GM12878 (cell line): ENCODE results near the gene GPR89B. TPM values are rescaled to one million over a fixed set of nuclear protein-coding genes. Genes with fewer than 3 reads are reported as not detected.

Source experiments
- ATAC-seq: fragments of 200-7000 bp; cut with Tn5 transposase; 3 replicates; pipeline ENCODE4 v1.9.1; 2020; ENCODE audit warnings: mild to moderate bottlenecking, moderate library complexity
- BruUV-seq: library from RNA; stranded (reverse); fragments of 400-500 nt; replicated peaks from 2 replicates; lab custom pipeline; 2021; lab: Mats Ljungman, UMichigan
- CTCF ChIA-PET: fragments of 300-600 bp; sonication (Branson Sonifier 250); formaldehyde crosslinking; extraction: SDS; loops from one replicate; lab custom pipeline; 2021; ENCODE audit warnings: inconsistent platforms; lab: Yijun Ruan, JAX
- POLR2A ChIA-PET: fragments of 350-600 bp; formaldehyde crosslinking; extraction: SDS; loops from one replicate; lab custom pipeline; 2021; ENCODE audit warnings: inconsistent platforms; lab: Charles Lee
- RAD21 ChIA-PET: fragments of 300-600 bp; sonication (Branson Sonifier 250); formaldehyde crosslinking; loops from one replicate; lab custom pipeline; 2023; ENCODE audit warnings: antibody characterized with exemption; ENCODE audit not compliant: unreplicated experiment; lab: Charles Lee
- SMC1A ChIA-PET: fragments of 300-600 bp; sonication (Branson Sonifier 250); formaldehyde crosslinking; loops from one replicate; lab custom pipeline; 2023; ENCODE audit not compliant: unreplicated experiment, uncharacterized antibody; lab: Charles Lee
- DNase-seq: peaks from one replicate; pipeline ENCODE4 v3.0.0-alpha.2; 2011; ENCODE audit warnings: low read depth, low spot score
- FAIRE-seq: peaks from 3 replicates; lab custom pipeline; 2011; peaks lifted over from hg19 to GRCh38; lab: Jason Lieb, UNC
- H2AFZ ChIP-seq: 2 replicates; pipeline ENCODE4 v1.6.0; 2011; ENCODE audit warnings: low read depth, low read length, control low read depth; ENCODE audit not compliant: control insufficient read depth
- H3K27ac ChIP-seq: 2 replicates; pipeline ENCODE4 v1.5.1; 2011; ENCODE audit warnings: control low read depth; ENCODE audit not compliant: control insufficient read depth, insufficient read depth
- H3K27me3 ChIP-seq, 2 experiments: replicated peaks in 1 of 2; 2 replicates each; pipeline versions ENCODE4 v1.6.0 to v1.6.1; 2011; ENCODE audit warnings: low read length in 1 of 2; ENCODE audit not compliant: control insufficient read depth in 2 of 2, insufficient read depth in 2 of 2
- H3K36me3 ChIP-seq, 2 experiments: 2 replicates each; pipeline ENCODE4 v1.5.1; 2011; ENCODE audit warnings: low read length in 1 of 2; ENCODE audit not compliant: control insufficient read depth in 2 of 2, insufficient read depth in 2 of 2
- H3K4me1 ChIP-seq: 2 replicates; pipeline ENCODE4 v1.6.1; 2011; ENCODE audit warnings: mild to moderate bottlenecking, low read length, moderate library complexity, mixed read lengths; ENCODE audit not compliant: control insufficient read depth, insufficient read depth
- H3K4me2 ChIP-seq: 2 replicates; pipeline ENCODE4 v1.6.0; 2011; ENCODE audit warnings: control low read depth; ENCODE audit not compliant: control insufficient read depth, insufficient read depth
- H3K4me3 ChIP-seq: fragments of 200-600 bp; sonication (generic); 2 replicates; pipeline ENCODE4 v1.5.1; 2016
- H3K79me2 ChIP-seq: 2 replicates; pipeline ENCODE4 v1.6.0; 2011; ENCODE audit warnings: low read length; ENCODE audit not compliant: control insufficient read depth, insufficient read depth
- H3K9ac ChIP-seq: 2 replicates; pipeline ENCODE4 v1.8.0; 2011; ENCODE audit warnings: low read length, control low read depth, mixed read lengths; ENCODE audit not compliant: control insufficient read depth, insufficient read depth
- H3K9me3 ChIP-seq: replicated peaks from 3 replicates; pipeline ENCODE4 v1.5.1; 2011; ENCODE audit warnings: mild to moderate bottlenecking, low read length; ENCODE audit not compliant: control insufficient read depth, insufficient read depth
- H4K20me1 ChIP-seq: 2 replicates; pipeline ENCODE4 v1.6.0; 2011; ENCODE audit not compliant: control insufficient read depth, insufficient read depth
- CBX3 ChIP-seq: fragments of 200-600 bp; sonication (generic); IDR thresholded peaks from 2 replicates; pipeline ENCODE4 v1.6.1; 2016; ENCODE audit warnings: low read depth, borderline replicate concordance
- CEBPB ChIP-seq, 2 experiments: fragments of 150-350 bp in 1 of 2; IDR thresholded peaks; 2 replicates each; pipeline ENCODE4 v1.6.1; 2012 to 2014; ENCODE audit warnings: low read depth in 2 of 2, low read length in 2 of 2, borderline replicate concordance in 1 of 2, inconsistent platforms in 1 of 2
- CHD1 ChIP-seq: IDR thresholded peaks from 2 replicates; pipeline ENCODE4 v1.6.1; 2012; ENCODE audit warnings: low read depth, low read length, improper control_type of control experiment
- CHD2 ChIP-seq: IDR thresholded peaks from 2 replicates; pipeline ENCODE4 v1.6.1; 2011; ENCODE audit warnings: low read depth, low read length, improper control_type of control experiment, borderline replicate concordance
- HDGF ChIP-seq: fragments of 450-650 bp; IDR thresholded peaks from 2 replicates; pipeline ENCODE4 v1.6.1; 2016; ENCODE audit warnings: antibody characterized with exemption
- RAD21 ChIP-seq: IDR thresholded peaks from 2 replicates; pipeline ENCODE4 v1.6.1; 2011; ENCODE audit warnings: mild to moderate bottlenecking, low read depth, low read length, moderate library complexity; ENCODE audit not compliant: insufficient read depth
- SIX5 ChIP-seq: IDR thresholded peaks from 2 replicates; pipeline ENCODE4 v1.6.1; 2011; ENCODE audit warnings: mild to moderate bottlenecking, low read depth, low read length, moderate library complexity; ENCODE audit not compliant: severe bottlenecking
- SMC3 ChIP-seq: IDR thresholded peaks from 2 replicates; pipeline ENCODE4 v1.6.1; 2011; ENCODE audit warnings: low read length, improper control_type of control experiment, borderline replicate concordance
- SP1 ChIP-seq: IDR thresholded peaks from one replicate; pipeline ENCODE4 v1.6.1; 2011; ENCODE audit warnings: low read depth, low read length
- SUZ12 ChIP-seq: fragments of 200-600 bp; sonication (generic); IDR thresholded peaks from one replicate; pipeline ENCODE4 v1.6.1; 2018; ENCODE audit warnings: antibody characterized with exemption, mild to moderate bottlenecking; ENCODE audit not compliant: unreplicated experiment
- TARDBP ChIP-seq: IDR thresholded peaks from 2 replicates; pipeline ENCODE4 v1.6.1; 2016; ENCODE audit warnings: borderline replicate concordance
- WGBS: methylation state at CpG from one replicate; pipeline ENCODE4 v1.1.6; 2016; ENCODE audit warnings: low lambda C conversion rate; ENCODE audit not compliant: insufficient replicate concordance, insufficient coverage; ENCODE audit errors: missing lambda C conversion rate; 5-methylcytosine and 5-hydroxymethylcytosine counted together
- in situ Hi-C: fragments of 300-500 bp; cut with MboI; formaldehyde crosslinking; loops from 9 replicates; pipeline ENCODE4 v1.14.3; 2018; ENCODE audit warnings: mixed read lengths
- intact Hi-C: fragments of 100-400 bp; cut with micrococcal nuclease; formaldehyde crosslinking; loops from one replicate; pipeline ENCODE4 v1.14.2; 2022; ENCODE audit not compliant: unreplicated experiment
- polyA plus RNA-seq, 11 experiments: library from polyadenylated mRNA; depleted of rRNA in 4 of 11; unstranded in 6 of 11; stranded (reverse) in 5 of 11; fragments of >200 nt; fragmentation: Nextera tagmentation in 4 of 11; fragmentation: Illumina TruSeq in 1 of 11; extraction: Ambion mirVana in 4 of 11; extraction: Trizol in 1 of 11; gene quantifications; 1 replicate in 1 of 11; 2 replicates in 10 of 11; pipeline versions ENCODE4 v1.2.1 to v1.2.3, GENCODE V29; 2011 to 2016; ENCODE audit warnings: inconsistent platforms in 2 of 11, missing spikeins in 2 of 11, low read depth in 1 of 11
- total RNA-seq, 4 experiments: library from RNA; depleted of rRNA in 3 of 4; stranded (reverse); fragments of >200 nt in 3 of 4; fragmentation: Illumina TruSeq in 1 of 4; extraction: Trizol in 1 of 4; gene quantifications; 2 replicates each; pipeline versions ENCODE4 v1.2.1 to v1.2.3, GENCODE V29; 2013 to 2021
- TF ChIP-seq, protein P1 (sequence below): fragments of 450-650 bp; IDR thresholded peaks from 2 replicates; pipeline ENCODE4 v1.6.1; 2017; ENCODE audit warnings: borderline replicate concordance
- TF ChIP-seq, protein P2 (sequence below): fragments of 450-650 bp; IDR thresholded peaks from 2 replicates; pipeline ENCODE4 v1.6.1; 2018; ENCODE audit warnings: borderline replicate concordance, mild to moderate bottlenecking; ENCODE audit not compliant: partially characterized antibody
- TF ChIP-seq, protein P3 (sequence below): fragments of 450-650 bp; IDR thresholded peaks from 2 replicates; pipeline ENCODE4 v1.6.1; 2016; ENCODE audit warnings: mild to moderate bottlenecking
- TF ChIP-seq, protein P4 (sequence below): IDR thresholded peaks from 2 replicates; pipeline ENCODE4 v1.6.1; 2012; ENCODE audit warnings: low read depth, low read length, improper control_type of control experiment
- TF ChIP-seq, protein P5 (sequence below): fragments of 450-650 bp; IDR thresholded peaks from 2 replicates; pipeline ENCODE4 v1.6.1; 2016; ENCODE audit warnings: mild to moderate bottlenecking, moderate library complexity, borderline replicate concordance

GPR89B gene
- total and polyA plus RNA-seq, 10 of the 15 experiments (the other 5 are each of a cell fraction or from before 2014, with no cell fraction given), result 7.5 to 28.9 (median 16.6) TPM

DNA sequence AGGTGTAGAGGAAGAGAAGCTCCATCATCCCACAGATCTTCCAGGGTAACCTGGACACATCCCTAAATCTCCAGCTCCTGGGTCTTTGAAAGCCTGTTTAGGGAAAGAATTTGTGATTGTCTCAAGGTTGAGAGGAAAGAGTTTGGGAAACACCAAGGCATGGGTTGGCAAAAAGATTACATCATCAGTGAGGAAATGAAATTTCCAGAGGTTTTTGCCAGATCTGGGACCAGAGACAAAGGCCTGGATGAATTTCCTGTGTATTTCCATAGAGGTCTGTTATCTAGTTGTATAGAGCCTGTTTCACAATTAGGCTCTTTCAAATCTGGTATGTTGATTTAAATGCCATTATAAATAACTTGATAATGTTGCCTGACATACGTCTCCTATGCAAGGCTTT lies 82.3 kb downstream of the GPR89B start:
- ATAC-seq (no peak), DNase-seq (no peak), FAIRE-seq (no peak)
- 69% methylated on average over 1 of the region's 1 CpG for WGBS
- H2AFZ ChIP-seq, result no peak overlapping the region
- H3K4me1 ChIP-seq, result no peaks in the 10 kb centered on the region
- no peaks in the 10 kb centered on the region for H3K79me2 ChIP-seq
- POLR2A ChIA-PET, result no interaction called here
- RAD21 ChIA-PET, result no interaction called here
- CTCF ChIA-PET, result no interaction called here
- SMC1A ChIA-PET, result no interaction called here
- in situ Hi-C loops, result no loop called here
- no peaks in the 10 kb centered on the region for H4K20me1 ChIP-seq
- H3K27me3 ChIP-seq, result peaks cover 2% of the 10 kb centered on the region in 2 experiments; a peak in 2 of 4 replicates
- no peak overlapping the region for H3K27ac ChIP-seq
- intact Hi-C loops, result no loop called here
- no peaks in the 10 kb centered on the region for H3K36me3 ChIP-seq
- BruUV-seq, result no TSS peak
- no peaks in the 10 kb centered on the region for H3K9me3 ChIP-seq
- H3K4me2 ChIP-seq, result no peak overlapping the region
- no peak overlapping the region for H3K4me3 ChIP-seq
- H3K9ac ChIP-seq, result no peak overlapping the region
- TF ChIP-seq TARDBP (no peak), SUZ12 (no peak), SP1 (no peak), CBX3 (no peak), CHD1 (no peak), SMC3 (no peak), SIX5 (no peak), RAD21 (no peak), CHD2 (no peak), HDGF (no peak), CEBPB (IDR thresholded peaks at IDR 0.05; ENCODE audit: borderline replicate concordance in 1 of 2, low read depth in 2 of 2, low read length in 2 of 2) (no peak)
- TF ChIP-seq, protein P1, sequence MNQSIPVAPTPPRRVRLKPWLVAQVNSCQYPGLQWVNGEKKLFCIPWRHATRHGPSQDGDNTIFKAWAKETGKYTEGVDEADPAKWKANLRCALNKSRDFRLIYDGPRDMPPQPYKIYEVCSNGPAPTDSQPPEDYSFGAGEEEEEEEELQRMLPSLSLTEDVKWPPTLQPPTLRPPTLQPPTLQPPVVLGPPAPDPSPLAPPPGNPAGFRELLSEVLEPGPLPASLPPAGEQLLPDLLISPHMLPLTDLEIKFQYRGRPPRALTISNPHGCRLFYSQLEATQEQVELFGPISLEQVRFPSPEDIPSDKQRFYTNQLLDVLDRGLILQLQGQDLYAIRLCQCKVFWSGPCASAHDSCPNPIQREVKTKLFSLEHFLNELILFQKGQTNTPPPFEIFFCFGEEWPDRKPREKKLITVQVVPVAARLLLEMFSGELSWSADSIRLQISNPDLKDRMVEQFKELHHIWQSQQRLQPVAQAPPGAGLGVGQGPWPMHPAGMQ, result no peak
- TF ChIP-seq, protein P2, sequence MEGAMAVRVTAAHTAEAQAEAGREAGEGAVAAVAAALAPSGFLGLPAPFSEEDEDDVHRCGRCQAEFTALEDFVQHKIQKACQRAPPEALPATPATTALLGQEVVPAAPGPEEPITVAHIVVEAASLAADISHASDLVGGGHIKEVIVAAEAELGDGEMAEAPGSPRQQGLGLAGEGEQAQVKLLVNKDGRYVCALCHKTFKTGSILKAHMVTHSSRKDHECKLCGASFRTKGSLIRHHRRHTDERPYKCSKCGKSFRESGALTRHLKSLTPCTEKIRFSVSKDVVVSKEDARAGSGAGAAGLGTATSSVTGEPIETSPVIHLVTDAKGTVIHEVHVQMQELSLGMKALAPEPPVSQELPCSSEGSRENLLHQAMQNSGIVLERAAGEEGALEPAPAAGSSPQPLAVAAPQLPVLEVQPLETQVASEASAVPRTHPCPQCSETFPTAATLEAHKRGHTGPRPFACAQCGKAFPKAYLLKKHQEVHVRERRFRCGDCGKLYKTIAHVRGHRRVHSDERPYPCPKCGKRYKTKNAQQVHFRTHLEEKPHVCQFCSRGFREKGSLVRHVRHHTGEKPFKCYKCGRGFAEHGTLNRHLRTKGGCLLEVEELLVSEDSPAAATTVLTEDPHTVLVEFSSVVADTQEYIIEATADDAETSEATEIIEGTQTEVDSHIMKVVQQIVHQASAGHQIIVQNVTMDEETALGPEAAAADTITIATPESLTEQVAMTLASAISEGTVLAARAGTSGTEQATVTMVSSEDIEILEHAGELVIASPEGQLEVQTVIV, result no peak
- TF ChIP-seq, protein P3, sequence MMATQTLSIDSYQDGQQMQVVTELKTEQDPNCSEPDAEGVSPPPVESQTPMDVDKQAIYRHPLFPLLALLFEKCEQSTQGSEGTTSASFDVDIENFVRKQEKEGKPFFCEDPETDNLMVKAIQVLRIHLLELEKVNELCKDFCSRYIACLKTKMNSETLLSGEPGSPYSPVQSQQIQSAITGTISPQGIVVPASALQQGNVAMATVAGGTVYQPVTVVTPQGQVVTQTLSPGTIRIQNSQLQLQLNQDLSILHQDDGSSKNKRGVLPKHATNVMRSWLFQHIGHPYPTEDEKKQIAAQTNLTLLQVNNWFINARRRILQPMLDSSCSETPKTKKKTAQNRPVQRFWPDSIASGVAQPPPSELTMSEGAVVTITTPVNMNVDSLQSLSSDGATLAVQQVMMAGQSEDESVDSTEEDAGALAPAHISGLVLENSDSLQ, result no peak
- TF ChIP-seq, protein P4, sequence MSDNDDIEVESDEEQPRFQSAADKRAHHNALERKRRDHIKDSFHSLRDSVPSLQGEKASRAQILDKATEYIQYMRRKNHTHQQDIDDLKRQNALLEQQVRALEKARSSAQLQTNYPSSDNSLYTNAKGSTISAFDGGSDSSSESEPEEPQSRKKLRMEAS, result no peak
- TF ChIP-seq, protein P5, sequence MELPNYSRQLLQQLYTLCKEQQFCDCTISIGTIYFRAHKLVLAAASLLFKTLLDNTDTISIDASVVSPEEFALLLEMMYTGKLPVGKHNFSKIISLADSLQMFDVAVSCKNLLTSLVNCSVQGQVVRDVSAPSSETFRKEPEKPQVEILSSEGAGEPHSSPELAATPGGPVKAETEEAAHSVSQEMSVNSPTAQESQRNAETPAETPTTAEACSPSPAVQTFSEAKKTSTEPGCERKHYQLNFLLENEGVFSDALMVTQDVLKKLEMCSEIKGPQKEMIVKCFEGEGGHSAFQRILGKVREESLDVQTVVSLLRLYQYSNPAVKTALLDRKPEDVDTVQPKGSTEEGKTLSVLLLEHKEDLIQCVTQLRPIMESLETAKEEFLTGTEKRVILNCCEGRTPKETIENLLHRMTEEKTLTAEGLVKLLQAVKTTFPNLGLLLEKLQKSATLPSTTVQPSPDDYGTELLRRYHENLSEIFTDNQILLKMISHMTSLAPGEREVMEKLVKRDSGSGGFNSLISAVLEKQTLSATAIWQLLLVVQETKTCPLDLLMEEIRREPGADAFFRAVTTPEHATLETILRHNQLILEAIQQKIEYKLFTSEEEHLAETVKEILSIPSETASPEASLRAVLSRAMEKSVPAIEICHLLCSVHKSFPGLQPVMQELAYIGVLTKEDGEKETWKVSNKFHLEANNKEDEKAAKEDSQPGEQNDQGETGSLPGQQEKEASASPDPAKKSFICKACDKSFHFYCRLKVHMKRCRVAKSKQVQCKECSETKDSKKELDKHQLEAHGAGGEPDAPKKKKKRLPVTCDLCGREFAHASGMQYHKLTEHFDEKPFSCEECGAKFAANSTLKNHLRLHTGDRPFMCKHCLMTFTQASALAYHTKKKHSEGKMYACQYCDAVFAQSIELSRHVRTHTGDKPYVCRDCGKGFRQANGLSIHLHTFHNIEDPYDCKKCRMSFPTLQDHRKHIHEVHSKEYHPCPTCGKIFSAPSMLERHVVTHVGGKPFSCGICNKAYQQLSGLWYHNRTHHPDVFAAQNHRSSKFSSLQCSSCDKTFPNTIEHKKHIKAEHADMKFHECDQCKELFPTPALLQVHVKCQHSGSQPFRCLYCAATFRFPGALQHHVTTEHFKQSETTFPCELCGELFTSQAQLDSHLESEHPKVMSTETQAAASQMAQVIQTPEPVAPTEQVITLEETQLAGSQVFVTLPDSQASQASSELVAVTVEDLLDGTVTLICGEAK, result no peak
